Stimulated activated CD4-positive, alpha-beta T cell treated with anti-CD3 and anti-CD28 coated beads, Interleukin-2, amount 100 ng/mL, for 24 hours (primary cell): ENCODE results near the gene CAVIN2.

Experiments used
- DNase-seq, 2 donors: peaks; one replicate each; pipeline ENCODE4 v3.0.0-alpha.2; 2020

Gene CAVIN2

DNA sequence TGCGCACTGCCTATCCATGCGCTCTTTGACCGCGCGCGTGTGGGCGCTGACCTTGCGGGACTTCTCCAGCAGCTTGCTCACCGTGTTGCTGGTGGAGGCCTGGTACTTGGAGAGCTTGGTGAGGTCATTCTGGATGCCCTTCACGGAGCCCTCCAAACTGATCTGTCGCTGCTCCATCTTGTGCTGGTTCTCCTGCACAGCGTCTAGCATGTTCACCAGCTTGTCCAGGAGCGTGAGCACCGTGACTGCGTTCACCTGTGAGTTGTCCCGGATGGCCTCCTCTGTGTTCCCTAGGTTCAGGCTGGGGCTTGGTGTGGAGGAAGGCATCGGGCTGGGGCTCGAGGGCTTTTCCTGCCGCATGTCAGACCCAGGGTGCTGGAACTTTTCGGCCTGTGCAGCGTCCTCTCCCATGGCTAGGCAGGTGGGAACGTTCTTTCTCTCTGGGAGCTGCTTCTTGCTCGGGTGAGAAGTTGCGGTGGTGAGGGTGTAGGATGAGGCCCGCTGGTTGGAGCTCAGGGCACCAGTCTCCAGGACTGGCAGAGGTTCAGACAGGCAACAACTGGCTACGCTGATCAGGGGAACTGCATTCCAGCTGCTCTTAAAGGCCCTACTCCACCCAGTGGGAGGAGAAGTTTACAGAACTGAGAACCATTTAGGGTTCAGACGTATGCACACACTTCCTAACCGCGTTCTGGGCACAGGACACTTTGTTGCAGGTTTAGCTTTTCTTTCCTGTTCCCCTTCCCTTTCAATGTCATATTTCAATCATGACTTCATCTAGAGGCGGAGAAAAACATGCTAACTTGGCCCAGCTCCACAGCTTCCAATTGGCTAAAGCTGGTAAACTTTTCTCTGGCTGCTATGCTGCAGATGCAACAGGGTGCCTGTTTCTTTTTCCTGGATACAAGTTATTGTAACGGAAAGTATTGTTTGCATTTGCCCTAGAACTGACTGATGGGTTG, at the start of gene CAVIN2:
Gene CAVIN2, minus strand, starts transcription at position 574 of the 962 bp plus-strand sequence. Its CDS starts 163 bp downstream, at position 411.
- DNase-seq = no peak

- no peak for DNase-seq
These were observed 48.9 kb upstream of the CAVIN2 start for GRCh38 chr2:191895743-191896142.

GRCh38 chr2:191895195-191895594, 48.3 kb upstream of the CAVIN2 start:
- no peak for DNase-seq

GRCh38 chr2:191894681-191895147, 47.8 kb upstream of the CAVIN2 start:
- DNase-seq = no peak

DNA sequence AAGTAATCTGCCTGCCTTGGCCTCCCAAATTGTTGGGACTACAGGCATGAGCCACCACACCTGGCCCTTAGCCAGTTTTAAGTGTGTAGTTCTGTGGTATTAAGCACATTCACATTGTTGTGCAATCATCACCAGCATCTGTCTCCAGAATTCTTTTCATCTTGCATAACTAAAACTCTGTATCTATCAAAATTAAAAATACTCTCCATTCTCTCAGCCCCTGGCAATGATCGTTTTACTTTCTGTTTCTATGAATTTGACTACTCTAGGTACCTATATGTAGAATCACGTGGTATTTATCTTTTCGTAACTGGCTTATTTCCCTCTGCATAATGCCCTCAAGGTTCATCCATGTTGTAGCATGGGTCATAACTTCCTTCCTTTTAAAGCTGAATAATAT, 45.5 kb upstream of the CAVIN2 start:
- no peak for DNase-seq

DNA sequence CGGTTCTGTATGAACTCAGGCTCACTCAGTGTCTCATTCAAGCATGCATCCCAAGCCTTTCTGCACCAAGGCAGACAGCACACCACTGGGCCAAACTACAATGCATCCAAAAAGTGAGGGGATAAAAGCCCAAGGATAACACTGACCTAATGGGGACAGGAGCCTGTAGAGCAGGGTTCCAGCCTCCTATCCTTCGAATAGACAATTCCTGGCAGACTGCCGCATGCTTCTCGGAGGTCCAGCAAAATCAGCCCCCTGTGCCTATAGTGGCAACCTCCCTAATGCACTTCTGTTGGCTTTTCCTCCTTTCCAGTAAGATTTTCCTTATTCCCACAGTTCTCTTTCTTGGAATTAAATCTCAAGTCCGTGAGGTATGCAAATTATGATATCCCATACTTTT, 44.8 kb upstream of the CAVIN2 start:
- no peak for DNase-seq

DNA sequence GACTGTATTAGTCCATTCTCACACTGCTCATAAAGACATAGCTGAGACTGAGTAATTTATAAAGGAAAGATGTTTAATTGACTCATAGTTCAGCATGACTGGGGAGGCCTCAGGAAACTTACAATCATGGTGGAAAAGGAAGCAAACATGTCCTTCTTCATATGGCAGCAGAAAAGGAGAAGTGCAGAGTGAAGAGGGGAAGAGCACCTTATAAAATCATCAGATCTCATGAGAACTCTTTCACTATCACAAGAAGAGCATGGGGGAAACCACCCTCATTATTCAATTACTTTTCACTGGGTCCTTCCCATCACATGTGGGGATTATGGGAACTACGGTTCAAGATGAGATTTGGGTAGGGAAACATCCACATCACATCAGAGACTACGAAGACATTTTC, 43.0 kb upstream of the CAVIN2 start:
- no peak for DNase-seq

GRCh38 chr2:191888400-191889166, 41.7 kb upstream of the CAVIN2 start:
- no peak for DNase-seq

DNA sequence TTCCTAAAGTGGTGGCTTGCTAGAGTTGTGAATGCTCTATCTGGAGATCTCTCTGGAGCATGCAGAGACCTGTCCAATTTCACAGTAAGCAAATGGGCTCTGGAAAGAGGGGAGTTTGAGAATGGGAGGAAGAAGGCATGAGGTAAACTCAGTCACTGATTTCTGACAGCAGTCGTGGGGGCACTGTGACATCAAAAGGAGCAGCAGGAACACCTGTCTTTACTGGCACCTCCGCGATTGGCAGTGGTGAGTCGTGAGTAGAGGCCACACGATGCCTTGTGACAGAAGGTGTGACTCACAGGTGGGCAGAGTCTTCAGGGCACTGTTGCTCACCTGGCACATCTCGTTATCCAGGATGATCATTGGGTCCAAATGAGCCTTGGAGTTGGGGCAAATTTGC, 38.8 kb upstream of the CAVIN2 start:
- DNase-seq = no peak

DNA sequence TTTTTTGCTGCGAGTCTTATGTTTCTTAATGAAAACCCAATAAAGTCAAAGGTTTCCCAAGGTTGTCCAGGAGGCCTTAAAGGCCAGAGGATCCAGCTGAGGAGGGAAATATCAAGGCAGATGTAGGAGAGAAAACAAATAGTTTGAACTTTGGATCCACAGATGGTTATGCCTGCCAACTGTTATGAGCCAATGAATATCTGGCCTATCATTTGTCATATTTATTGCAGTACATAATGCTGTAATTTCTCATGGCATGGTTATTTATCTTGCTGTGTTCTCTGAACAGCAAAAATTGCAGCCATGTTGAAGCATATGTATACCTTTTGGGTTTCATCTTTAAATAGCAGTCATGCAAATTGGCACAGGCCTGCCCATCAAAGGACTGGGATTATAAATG, 38.2 kb upstream of the CAVIN2 start:
- DNase-seq = no peak

- no peak for DNase-seq
These were observed 35.3 kb upstream of the CAVIN2 start for GRCh38 chr2:191881982-191882816.

- no peak for DNase-seq
These were observed 31.8 kb upstream of the CAVIN2 start for GRCh38 chr2:191878548-191879279.

DNA sequence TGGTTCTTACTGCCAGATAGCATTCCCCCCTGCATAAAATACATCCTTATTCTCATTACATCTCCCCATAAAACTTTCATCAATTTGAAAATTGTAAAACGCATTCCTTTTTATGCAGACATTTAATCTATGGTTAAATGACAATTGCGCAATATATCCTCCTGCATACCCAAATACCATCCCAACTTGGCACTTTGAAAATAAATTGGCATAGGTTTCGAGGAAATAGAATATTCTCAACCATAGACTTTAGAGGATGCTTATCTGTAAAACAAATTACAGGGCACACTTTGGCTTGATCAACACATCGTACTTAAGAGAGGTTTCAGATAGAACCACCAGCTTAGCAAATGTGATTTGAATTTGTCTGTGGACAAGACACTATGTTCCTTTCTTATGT, 31.0 kb upstream of the CAVIN2 start:
- no peak for DNase-seq

- DNase-seq = no peak
These were observed 29.0 kb upstream of the CAVIN2 start for GRCh38 chr2:191875859-191876258.

GRCh38 chr2:191870744-191871143, 23.9 kb upstream of the CAVIN2 start:
- DNase-seq = no peak

GRCh38 chr2:191869781-191870180, 22.9 kb upstream of the CAVIN2 start:
- DNase-seq = no peak

DNA sequence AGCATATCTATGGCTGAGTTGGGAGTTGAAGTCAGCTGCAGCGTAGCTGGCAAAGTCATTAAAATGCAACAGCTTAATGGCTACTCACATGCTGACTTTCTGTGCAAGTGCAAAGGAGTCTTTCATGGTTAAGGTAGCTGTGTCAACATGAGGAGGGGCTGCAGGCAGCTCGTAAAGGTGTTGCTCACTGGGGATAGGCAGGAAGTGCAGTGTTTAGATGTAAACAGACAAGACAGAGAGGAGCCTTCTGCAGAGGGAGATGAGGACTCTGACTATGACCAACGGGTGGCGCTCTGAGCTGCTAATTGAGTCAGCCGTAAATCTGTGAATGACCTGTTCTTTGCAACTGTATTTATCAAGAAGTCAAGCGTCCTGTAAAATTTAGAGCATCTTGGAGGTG, 22.3 kb upstream of the CAVIN2 start:
- no peak for DNase-seq

DNA sequence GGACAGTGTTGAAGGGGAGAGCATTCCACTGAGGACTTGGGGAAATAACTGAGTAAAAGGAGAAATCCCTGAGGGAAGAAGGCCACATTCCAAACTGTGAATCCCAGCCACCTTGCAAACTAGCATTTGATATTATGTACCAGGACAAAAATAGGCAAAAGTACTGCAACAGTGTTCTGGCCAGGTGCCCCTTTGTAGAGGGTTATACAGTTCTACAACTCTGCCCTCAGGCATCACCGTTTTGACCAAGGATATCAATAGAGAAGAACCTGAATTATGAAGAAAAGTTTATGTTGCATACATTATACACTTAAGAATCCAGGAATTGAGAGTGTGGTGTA, 20.6 kb upstream of the CAVIN2 start:
- no peak for DNase-seq

DNA sequence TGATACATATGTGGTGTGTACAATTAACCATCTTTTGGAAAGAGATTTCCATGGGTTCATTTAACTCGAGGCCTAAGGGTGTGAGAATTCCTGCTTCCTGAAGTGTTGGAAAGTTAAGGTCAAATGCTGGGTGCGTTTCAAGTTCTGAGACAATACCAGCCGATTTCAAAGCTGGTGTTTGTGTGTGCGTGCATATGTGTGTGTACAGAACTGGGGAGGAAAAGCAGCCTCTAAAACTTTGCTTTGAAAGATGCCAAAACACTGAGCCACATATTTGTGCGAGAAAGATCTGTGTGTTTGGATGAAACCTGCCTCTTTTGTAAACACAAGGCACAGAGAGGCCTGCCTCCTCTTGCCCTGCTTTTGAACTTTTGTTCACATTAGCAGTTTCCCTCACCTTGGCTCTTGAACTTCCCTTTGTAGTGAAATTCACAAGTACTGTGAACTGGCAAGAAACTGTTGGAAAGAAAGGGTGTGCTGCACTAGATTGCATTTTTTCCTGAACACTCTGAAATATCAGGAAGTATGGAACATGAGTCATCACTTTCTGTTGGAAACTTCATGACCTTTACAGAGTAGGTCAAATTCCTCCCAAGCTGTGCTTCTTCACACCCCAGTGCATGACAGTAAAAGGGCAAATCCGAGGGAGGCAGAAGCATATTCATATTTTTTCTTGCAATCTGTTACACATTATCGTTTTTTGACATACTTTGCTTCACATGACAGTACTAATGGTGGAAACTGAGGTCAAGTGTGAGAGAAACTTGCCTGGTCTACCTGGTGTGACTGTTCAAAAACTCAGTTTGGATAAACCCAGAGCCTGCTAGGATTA, 20.0 kb upstream of the CAVIN2 start:
- DNase-seq = no peak

DNA sequence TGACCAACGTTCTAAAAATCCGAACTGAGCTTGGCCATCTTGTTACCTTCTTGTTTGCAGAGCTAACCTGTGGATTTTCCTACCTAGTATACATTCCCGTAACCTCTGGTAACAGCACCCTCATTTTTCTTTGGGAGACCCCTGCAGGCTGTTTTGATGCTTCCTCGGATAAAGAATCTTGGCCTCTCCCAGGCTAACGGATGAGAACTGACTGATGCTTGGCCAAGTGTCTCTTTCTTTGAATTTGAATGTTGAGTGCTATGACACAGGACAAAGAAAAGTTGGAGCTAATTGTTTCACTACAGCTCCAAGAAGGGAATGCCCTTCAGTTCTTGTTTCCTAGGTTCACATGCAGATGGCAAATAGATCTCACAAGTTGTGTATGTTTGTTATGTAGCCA, 19.3 kb upstream of the CAVIN2 start:
- no peak for DNase-seq

- DNase-seq = no peak
These were observed 17.9 kb upstream of the CAVIN2 start for GRCh38 chr2:191864628-191865374.
